SK-N-SH (cell line): ENCODE measurements around the gene OLFM1.

Experiments used
- MAX ChIP-seq: IDR thresholded peaks from 2 replicates; pipeline ENCODE4 v1.4.0; 2012; ENCODE audit warnings: low read depth
- POLR2AphosphoS5 ChIP-seq: IDR thresholded peaks from 2 replicates; pipeline ENCODE4 v1.6.1; 2012; ENCODE audit warnings: low read depth, low read length

GRCh38 chr9:135132008-135132407, 44.5 kb downstream of the OLFM1 start:
- TF ChIP-seq POLR2AphosphoS5 (no peak), MAX (no peak)
